Measurements from ENCODE around the gene UBE2J2. TPM values are rescaled to one million over a fixed set of nuclear protein-coding genes. Genes with fewer than 3 reads are reported as not detected.

Gene UBE2J2
- total and polyA plus RNA-seq, 2 donors (not counting 3 experiments of a cell fraction or from before 2014, with no cell fraction given) = 60.7 to 80.7 TPM

DNA sequence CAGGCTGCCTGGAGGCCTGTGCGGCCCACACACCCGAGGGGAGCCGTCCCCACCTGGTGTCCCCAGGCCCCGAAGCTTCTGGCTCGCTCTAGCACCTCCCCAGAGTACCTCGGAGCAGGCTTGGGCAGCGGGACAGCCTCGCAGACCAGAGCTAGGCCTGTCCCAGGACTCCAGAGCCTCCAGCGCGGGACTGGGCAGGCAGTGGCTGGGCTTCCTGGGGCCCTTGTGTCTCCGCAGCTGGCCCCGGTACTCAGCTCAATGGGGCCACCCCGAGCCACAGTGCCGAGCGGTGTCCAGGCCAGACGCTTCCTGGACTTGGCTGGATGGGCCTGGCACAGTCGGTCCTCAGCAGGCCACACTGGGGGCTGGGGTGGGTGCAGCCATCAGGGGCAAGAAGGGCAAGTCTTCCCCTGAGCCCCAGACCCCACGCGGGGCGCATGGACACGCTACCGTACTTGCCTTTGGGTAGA is 11.5 kb upstream of the UBE2J2 start:
- Histone ChIP-seq H4K20me1 (replicated peaks; ENCODE audit: control insufficient read depth, extremely low read depth, insufficient read depth, low read length) (no peaks in the 10 kb centered on the region), H3K9ac (replicated peaks; ENCODE audit: extremely low read depth, insufficient read depth, low read length) (no peak overlapping the region), H3K9me1 (replicated peaks; ENCODE audit: control insufficient read depth, extremely low read depth, insufficient read depth, low read length) (no peaks in the 10 kb centered on the region), H3K4me2 (ENCODE audit: insufficient read depth, low read length) (no peak overlapping the region), H3K4me1 (ENCODE audit: control insufficient read depth, extremely low read depth, insufficient read depth, low read length) (peaks cover 2% of the 10 kb centered on the region), H2AFZ (ENCODE audit: low read depth, low read length) (no peak overlapping the region), H3K9me3 (replicated peaks; ENCODE audit: control insufficient read depth, insufficient read depth, low read length) (no peaks in the 10 kb centered on the region), H3K4me3 (replicated peaks in 1 of 3; ENCODE audit: insufficient read depth in 1 of 3, low read depth in 1 of 3, low read length in 3 of 3) (no peak overlapping the region), H3K79me2 (ENCODE audit: control insufficient read depth, insufficient read depth, low read length) (no peaks in the 10 kb centered on the region), H3K27me3 (ENCODE audit: control insufficient read depth in 2 of 2, insufficient read depth in 2 of 2, low read length in 2 of 2) (no peaks in the 10 kb centered on the region), H3K36me3 (ENCODE audit: control insufficient read depth in 2 of 2, extremely low read depth in 1 of 2, insufficient read depth in 2 of 2, low read length in 2 of 2) (no peaks in the 10 kb centered on the region), H3K27ac (ENCODE audit: insufficient read depth, low read depth, low read length) (no peak overlapping the region)
- no TSS peak for BruUV-seq (replicated peaks)
- intact Hi-C loops (cut with micrococcal nuclease) (no loop called here), dilution Hi-C loops (cut with MboI; ENCODE audit: extremely low pct_ligation_motif_present, low sequenced_read_pairs) (no loop called here)
- POLR2A ChIA-PET = no interaction called here
- CTCF ChIA-PET = interaction anchor here (2.8 kb wide), 1 partner anchor 163 kb away, joined by 7 read pairs; no protein-coding TSS in a partner anchor
- DNase-seq (ENCODE audit: low read depth, low spot score) (no peak), FAIRE-seq (no peak)
- no peak for TF ChIP-seq JUN (IDR thresholded peaks at IDR 0.05; ENCODE audit: borderline replicate concordance, insufficient read depth, insufficient read length, low read depth)
- no peak for TF ChIP-seq POLR2AphosphoS5 (IDR thresholded peaks at IDR 0.05; ENCODE audit: insufficient read depth, low read depth, low read length)
- no peak for TF ChIP-seq MYC (IDR thresholded peaks at IDR 0.05; ENCODE audit: low read depth, low read length)
- no peak for TF ChIP-seq FOS (IDR thresholded peaks at IDR 0.05; ENCODE audit: borderline replicate concordance, insufficient read depth, low read length)
- no peak for TF ChIP-seq MAX (IDR thresholded peaks at IDR 0.05; ENCODE audit: insufficient read depth, insufficient read length)
- no peak for TF ChIP-seq EZH2 (IDR thresholded peaks at IDR 0.05; ENCODE audit: borderline replicate concordance, low read depth, low read length, severe bottlenecking)
- TF ChIP-seq GATA2 (IDR thresholded peaks at IDR 0.05; ENCODE audit: insufficient read depth, insufficient read length, low read depth, low read length) = no peak
- TF ChIP-seq POLR2A (IDR thresholded peaks at IDR 0.05; ENCODE audit: low read depth, low read length) = no peak
- no peak for TF ChIP-seq CTCF (IDR thresholded peaks at IDR 0.05; ENCODE audit: extremely low read depth in 1 of 2, insufficient read depth in 1 of 2, low read depth in 1 of 2, low read length in 2 of 2)
